ENCODE results near the gene PRKCH. TPM values are rescaled to one million over a fixed set of nuclear protein-coding genes. Genes with fewer than 3 reads are reported as not detected.
A peak's percentile ranks its signal among the peaks of the same experiment; 100 is the strongest.

The PRKCH gene
- total and polyA plus RNA-seq, 4 experiments from 2014 or later: 246 to 284 (median 249) TPM

DNA sequence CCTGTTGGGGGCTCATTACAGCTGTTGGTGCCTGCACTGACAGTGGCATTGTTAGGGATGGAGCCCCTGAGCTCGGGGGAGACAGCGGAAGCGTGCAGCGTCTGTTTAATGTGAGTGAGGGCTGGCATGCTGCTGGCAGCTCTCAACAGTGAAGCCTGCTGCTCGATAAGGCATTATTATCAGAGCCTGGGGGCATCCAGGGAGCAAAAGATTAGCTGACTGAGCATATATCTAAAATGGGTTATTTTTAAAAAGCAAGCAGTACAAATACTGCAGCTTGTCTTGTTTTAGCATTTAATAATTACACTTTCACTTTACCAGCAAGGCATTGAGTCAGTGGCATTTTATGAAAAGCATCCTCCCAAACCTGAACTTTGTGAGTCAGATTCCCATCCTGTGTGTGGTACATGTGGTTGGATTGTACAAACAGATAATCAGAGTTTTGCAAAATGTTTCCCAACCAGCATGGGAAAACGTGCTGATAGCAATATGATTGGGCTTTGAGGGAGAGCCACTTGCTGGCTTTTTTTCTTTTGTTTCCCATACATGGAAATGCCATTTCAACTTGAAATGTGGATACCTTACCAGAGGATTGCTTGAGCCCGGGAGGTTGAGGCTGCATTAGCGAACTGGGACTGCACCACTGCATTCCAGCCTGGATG, 150.8 kb downstream of the PRKCH start:
- H3K9me3 Mint-ChIP-seq: peaks cover 0 to 3% (median 0%) of the 10 kb centered on the region in 8 donors
- peak overlapping the region; percentile 76 to 91 (median 88) for H3K4me3 Mint-ChIP-seq
- intact Hi-C loops (cut with micrococcal nuclease): no loop called here
- POLR2A ChIA-PET (ENCODE audit: partially characterized antibody): interaction anchor here (0.6 to 2.4 kb wide), 23 partner anchors 10 to 290 kb away, joined by 3 to 10 read pairs (median 4); partner anchors contain the start of genes PRKCH and SNAPC1
- peaks cover 98% of the 10 kb centered on the region for H3K4me1 ChIP-seq (ENCODE audit: insufficient read depth, low read length)
- peaks cover 11% of the 10 kb centered on the region for H3K36me3 ChIP-seq (ENCODE audit: insufficient read depth, low read length)
- no peaks in the 10 kb centered on the region for H3K27me3 ChIP-seq (ENCODE audit: insufficient read depth, low read length)
- peak overlapping the region; percentile 66 for H3K27ac ChIP-seq (ENCODE audit: low read depth, low read length)
- H3K4me1 Mint-ChIP-seq: peaks cover 78 to 97% (median 90%) of the 10 kb centered on the region in 4 donors
- peak overlapping the region; percentile 25 to 49 for H3K4me3 ChIP-seq (ENCODE audit: low read length in 2 of 2)
- CTCF ChIA-PET (ENCODE audit: partially characterized antibody): interaction anchor here (0.7 to 5.5 kb wide), 9 partner anchors 11 to 365 kb away, joined by 3 to 37 read pairs (median 3); no protein-coding TSS in a partner anchor
- peaks cover 16 to 63% of the 10 kb centered on the region in 2 donors for H3K36me3 Mint-ChIP-seq
- DNase-seq: peak; percentile 55 to 84 (median 59)
- H3K27ac Mint-ChIP-seq: peak overlapping the region; percentile 87 to 100 (median 97)
- H3K27me3 Mint-ChIP-seq: no peaks in the 10 kb centered on the region
- no peaks in the 10 kb centered on the region for H3K9me3 ChIP-seq (ENCODE audit: control insufficient read depth in 1 of 2, low read length in 2 of 2)

DNA sequence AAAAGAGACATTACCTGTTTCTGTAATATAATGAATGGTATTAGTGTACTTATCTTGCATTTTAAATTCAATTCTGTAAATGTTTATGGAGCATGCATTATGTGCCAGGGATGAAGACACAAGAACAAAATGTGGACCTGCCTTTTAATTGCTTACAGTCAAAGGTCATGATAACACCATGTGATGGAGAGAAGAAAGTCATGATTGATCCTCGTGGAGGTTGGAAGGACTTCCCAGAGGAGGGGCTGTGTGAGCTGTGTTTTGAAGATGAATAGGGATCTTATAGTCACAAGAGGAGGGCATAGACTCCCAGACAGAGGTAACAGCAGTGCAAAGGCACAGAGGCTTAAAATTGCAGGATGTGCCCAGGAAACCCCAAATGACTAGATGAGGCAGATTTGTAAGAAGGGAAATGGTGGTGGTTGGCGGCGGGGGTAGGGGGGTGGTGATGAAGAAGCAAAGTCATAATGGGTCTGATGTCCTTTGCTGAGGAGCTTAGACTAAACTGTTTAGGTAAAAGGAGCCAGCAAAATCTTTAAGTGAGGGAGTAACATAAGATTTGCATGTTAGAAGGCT, 151.5 kb downstream of the PRKCH start:
- H3K36me3 Mint-ChIP-seq: peaks cover 13 to 60% of the 10 kb centered on the region in 2 donors
- peaks cover 0 to 3% (median 0%) of the 10 kb centered on the region in 8 donors for H3K9me3 Mint-ChIP-seq
- POLR2A ChIA-PET (ENCODE audit: partially characterized antibody): interaction anchor here (0.6 to 2.4 kb wide), 11 partner anchors 18 to 289 kb away, joined by 3 to 10 read pairs (median 5); partner anchors contain the start of genes HIF1A, PRKCH and SNAPC1

DNA sequence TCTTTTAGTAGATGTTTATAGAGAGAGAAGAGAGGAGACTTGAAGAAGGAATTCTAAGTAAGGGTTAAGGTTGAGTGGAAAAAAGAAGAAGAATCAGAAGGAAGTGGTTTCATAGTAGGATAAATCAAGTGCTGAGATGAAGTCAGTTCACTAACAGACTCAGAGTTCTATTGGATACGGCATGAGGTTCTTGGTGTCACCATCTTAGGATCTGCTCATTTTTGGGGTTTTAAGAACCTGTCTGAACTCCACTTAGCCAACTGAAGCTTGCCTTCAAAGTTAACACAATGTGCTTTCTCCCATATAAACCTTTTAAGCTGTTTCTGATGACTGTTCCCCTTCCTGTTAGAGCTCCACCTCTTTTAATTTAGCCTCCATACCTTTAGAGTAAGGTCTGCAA, 152.6 kb downstream of the PRKCH start:
- Mint-ChIP-seq H3K27me3 (no peaks in the 10 kb centered on the region), H3K4me1 (peaks cover 78 to 97% (median 92%) of the 10 kb centered on the region in 4 donors), H3K36me3 (peaks cover 16 to 54% of the 10 kb centered on the region in 2 donors), H3K9me3 (peaks cover 0 to 3% (median 0%) of the 10 kb centered on the region in 8 donors), H3K27ac (peak overlapping the region; percentile 87 to 100 (median 95)), H3K4me3 (peak overlapping the region in 7 of 8 donors; percentile 18 to 81 (median 60))
- Histone ChIP-seq H3K4me1 (ENCODE audit: insufficient read depth, low read length) (peaks cover 98% of the 10 kb centered on the region), H3K4me3 (ENCODE audit: low read length in 2 of 2) (no peak overlapping the region), H3K36me3 (ENCODE audit: insufficient read depth, low read length) (peaks cover 5% of the 10 kb centered on the region), H3K9me3 (ENCODE audit: control insufficient read depth in 1 of 2, low read length in 2 of 2) (no peaks in the 10 kb centered on the region), H3K27ac (ENCODE audit: low read depth, low read length) (peak overlapping the region; percentile 66), H3K27me3 (ENCODE audit: insufficient read depth, low read length) (no peaks in the 10 kb centered on the region)
- ChIA-PET CTCF (ENCODE audit: partially characterized antibody) (interaction anchor here (0.7 to 7.3 kb wide), 11 partner anchors 10 to 364 kb away, joined by 3 to 66 read pairs (median 5); no protein-coding TSS in a partner anchor), POLR2A (ENCODE audit: partially characterized antibody) (interaction anchor here (1.0 to 8.5 kb wide), 6 partner anchors 13 to 288 kb away, joined by 3 to 81 read pairs (median 7); partner anchors contain the start of genes PRKCH and SNAPC1)
- peak in 1 of 5 donors; percentile 36 for DNase-seq
- intact Hi-C loops (cut with micrococcal nuclease): no loop called here

More for the DNA sequence above, 151.5 kb downstream of the PRKCH start:
- DNase-seq: peak; percentile 60 to 81 (median 65)
- CTCF ChIA-PET (ENCODE audit: partially characterized antibody): interaction anchor here (5.5 to 7.3 kb wide), 3 partner anchors 12 to 257 kb away, joined by 37 to 66 read pairs (median 44); no protein-coding TSS in a partner anchor
- H3K27ac Mint-ChIP-seq: peak overlapping the region; percentile 87 to 100 (median 97)
- peak overlapping the region; percentile 66 for H3K27ac ChIP-seq (ENCODE audit: low read depth, low read length)
- no peaks in the 10 kb centered on the region for H3K27me3 ChIP-seq (ENCODE audit: insufficient read depth, low read length)
- H3K4me3 ChIP-seq (ENCODE audit: low read length in 2 of 2): peak overlapping the region; percentile 25 to 49
- H3K36me3 ChIP-seq (ENCODE audit: insufficient read depth, low read length): peaks cover 5% of the 10 kb centered on the region
- H3K9me3 ChIP-seq (ENCODE audit: control insufficient read depth in 1 of 2, low read length in 2 of 2): no peaks in the 10 kb centered on the region
- peaks cover 76 to 97% (median 90%) of the 10 kb centered on the region in 4 donors for H3K4me1 Mint-ChIP-seq
- H3K4me1 ChIP-seq (ENCODE audit: insufficient read depth, low read length): peaks cover 98% of the 10 kb centered on the region
- H3K27me3 Mint-ChIP-seq: no peaks in the 10 kb centered on the region
- peak overlapping the region; percentile 76 to 91 (median 88) for H3K4me3 Mint-ChIP-seq
- intact Hi-C loops (cut with micrococcal nuclease): no loop called here

DNA sequence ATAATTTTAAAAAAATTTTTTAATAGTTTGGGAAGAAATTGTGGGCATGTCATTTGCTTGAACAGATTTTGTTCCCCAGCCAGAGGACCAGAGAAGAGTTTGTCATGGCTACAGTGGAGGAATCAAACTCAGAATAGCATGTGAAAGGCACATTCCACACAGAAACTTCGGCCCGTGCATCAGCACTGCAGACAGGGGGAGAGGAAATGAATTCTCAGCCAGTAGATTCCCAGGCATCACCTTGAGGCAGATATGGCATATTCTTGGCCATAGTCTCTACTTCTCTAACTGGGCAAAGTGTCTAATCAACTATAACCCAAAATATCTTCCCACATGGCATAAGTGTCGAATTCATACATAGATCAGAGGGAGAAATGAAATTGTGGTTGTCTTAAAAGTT, 153.3 kb downstream of the PRKCH start:
- peaks cover 98% of the 10 kb centered on the region for H3K4me1 ChIP-seq (ENCODE audit: insufficient read depth, low read length)
- peak overlapping the region in 4 of 8 donors; percentile 19 to 81 (median 55) for H3K4me3 Mint-ChIP-seq
- H3K9me3 ChIP-seq (ENCODE audit: control insufficient read depth in 1 of 2, low read length in 2 of 2): no peaks in the 10 kb centered on the region
- DNase-seq: no peak
- H3K9me3 Mint-ChIP-seq: peaks cover 0 to 3% (median 0%) of the 10 kb centered on the region in 8 donors
- H3K4me1 Mint-ChIP-seq: peaks cover 78 to 97% (median 92%) of the 10 kb centered on the region in 4 donors
- H3K27ac Mint-ChIP-seq: peak overlapping the region; percentile 87 to 100 (median 93)
- peaks cover 18 to 52% of the 10 kb centered on the region in 2 donors for H3K36me3 Mint-ChIP-seq
- POLR2A ChIA-PET (ENCODE audit: partially characterized antibody): interaction anchor here (0.7 to 8.5 kb wide), 10 partner anchors 14 to 287 kb away, joined by 3 to 81 read pairs (median 6); partner anchors contain the start of genes PRKCH and SNAPC1
- intact Hi-C loops (cut with micrococcal nuclease): loop anchor here (5.0 kb wide), 2 partner anchors 243 to 363 kb away; no protein-coding TSS in a partner anchor
- no peaks in the 10 kb centered on the region for H3K27me3 Mint-ChIP-seq
- H3K27ac ChIP-seq (ENCODE audit: low read depth, low read length): peak overlapping the region; percentile 87
- peaks cover 5% of the 10 kb centered on the region for H3K36me3 ChIP-seq (ENCODE audit: insufficient read depth, low read length)
- no peak overlapping the region for H3K4me3 ChIP-seq (ENCODE audit: low read length in 2 of 2)
- CTCF ChIA-PET (ENCODE audit: partially characterized antibody): interaction anchor here (0.9 to 9.9 kb wide), 21 partner anchors 9 to 363 kb away, joined by 3 to 106 read pairs (median 5); partner anchors contain the start of gene SNAPC1
- H3K27me3 ChIP-seq (ENCODE audit: insufficient read depth, low read length): no peaks in the 10 kb centered on the region

DNA sequence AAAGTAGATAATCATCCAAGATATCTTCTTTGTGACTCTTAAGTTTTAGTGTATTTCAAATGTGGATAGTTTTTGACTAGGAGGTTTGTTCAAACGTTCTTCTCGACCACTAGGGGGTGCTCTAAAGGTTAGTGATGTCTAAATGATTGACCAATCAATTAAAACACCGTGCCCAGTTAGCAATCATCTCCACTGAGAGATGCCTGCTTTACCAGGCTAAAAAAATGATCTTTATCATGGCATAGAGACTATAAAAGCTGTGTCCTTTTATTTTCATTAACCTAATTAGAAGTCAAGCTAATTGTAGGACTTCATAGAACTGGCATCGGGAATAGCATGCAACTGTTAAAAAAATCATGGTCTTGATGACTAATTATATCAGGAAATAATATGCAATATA, 153.9 kb downstream of the PRKCH start:
- peak overlapping the region in 6 of 8 donors; percentile 25 to 81 (median 48) for H3K4me3 Mint-ChIP-seq
- peak overlapping the region; percentile 87 for H3K27ac ChIP-seq (ENCODE audit: low read depth, low read length)
- POLR2A ChIA-PET (ENCODE audit: partially characterized antibody): interaction anchor here (0.7 to 8.5 kb wide), 20 partner anchors 14 to 287 kb away, joined by 3 to 81 read pairs (median 10); partner anchors contain the start of genes HIF1A and SNAPC1

DNA sequence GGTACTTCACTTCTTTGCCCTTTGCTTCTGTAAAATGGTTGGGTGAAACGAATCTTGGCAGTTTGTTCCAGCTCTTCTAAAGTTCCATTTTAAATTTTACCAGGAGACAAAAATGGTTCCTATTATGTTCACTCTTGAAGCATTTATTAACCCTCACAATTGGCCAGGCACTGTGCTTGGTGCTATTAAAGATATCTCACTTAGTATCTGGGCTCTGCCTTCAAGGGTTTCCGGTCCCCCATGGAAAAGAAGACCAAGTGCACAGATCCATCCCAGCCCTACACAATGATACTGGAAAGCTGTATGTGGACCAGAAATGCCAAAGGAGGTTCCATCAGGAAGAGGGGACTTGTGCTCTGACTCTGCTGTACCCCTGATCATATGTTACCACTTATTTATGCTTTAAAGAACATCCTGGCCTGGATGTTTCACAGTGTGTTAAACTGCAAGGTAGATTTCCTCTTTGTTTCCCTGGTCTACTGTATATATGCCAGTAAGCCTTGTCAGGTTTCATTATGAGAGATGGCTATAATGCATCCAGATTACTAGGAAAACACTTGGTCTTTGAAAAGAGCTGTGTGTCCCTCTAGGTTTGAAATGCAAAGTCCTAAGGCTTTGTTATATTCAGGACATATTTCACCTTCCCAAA, 154.8 kb downstream of the PRKCH start:
- Mint-ChIP-seq H3K27ac (peak overlapping the region; percentile 87 to 100 (median 100)), H3K36me3 (peaks cover 19 to 50% of the 10 kb centered on the region in 2 donors), H3K27me3 (no peaks in the 10 kb centered on the region), H3K9me3 (peaks cover 0 to 3% (median 0%) of the 10 kb centered on the region in 8 donors), H3K4me1 (peaks cover 73 to 97% (median 92%) of the 10 kb centered on the region in 4 donors), H3K4me3 (peak overlapping the region; percentile 46 to 81 (median 72))
- peaks cover 12% of the 10 kb centered on the region for H3K36me3 ChIP-seq (ENCODE audit: insufficient read depth, low read length)
- ChIA-PET POLR2A (ENCODE audit: partially characterized antibody) (interaction anchor here (0.8 to 8.5 kb wide), 29 partner anchors 14 to 286 kb away, joined by 3 to 81 read pairs (median 5); partner anchors contain the start of genes HIF1A, PRKCH and SNAPC1), CTCF (ENCODE audit: partially characterized antibody) (interaction anchor here (0.6 to 9.9 kb wide), 36 partner anchors 8 to 365 kb away, joined by 3 to 106 read pairs (median 4); partner anchors contain the start of genes HIF1A and SNAPC1)
- no peak for DNase-seq
- intact Hi-C loops (cut with micrococcal nuclease): loop anchor here (1.0 to 5.0 kb wide), 9 partner anchors 15 to 1227 kb away; partner anchors contain the start of genes HIF1A, PPM1A and SNAPC1
- H3K4me3 ChIP-seq (ENCODE audit: low read length in 2 of 2): peak overlapping the region in 1 of 2 donors; percentile 51
- peaks cover 98% of the 10 kb centered on the region for H3K4me1 ChIP-seq (ENCODE audit: insufficient read depth, low read length)
- H3K27me3 ChIP-seq (ENCODE audit: insufficient read depth, low read length): no peaks in the 10 kb centered on the region
- H3K27ac ChIP-seq (ENCODE audit: low read depth, low read length): peak overlapping the region; percentile 87
- no peaks in the 10 kb centered on the region for H3K9me3 ChIP-seq (ENCODE audit: control insufficient read depth in 1 of 2, low read length in 2 of 2)

More for the DNA sequence above, 153.9 kb downstream of the PRKCH start:
- Histone ChIP-seq H3K36me3 (ENCODE audit: insufficient read depth, low read length) (peaks cover 8% of the 10 kb centered on the region), H3K4me1 (ENCODE audit: insufficient read depth, low read length) (peaks cover 98% of the 10 kb centered on the region), H3K4me3 (ENCODE audit: low read length in 2 of 2) (no peak overlapping the region), H3K27me3 (ENCODE audit: insufficient read depth, low read length) (no peaks in the 10 kb centered on the region), H3K9me3 (ENCODE audit: control insufficient read depth in 1 of 2, low read length in 2 of 2) (no peaks in the 10 kb centered on the region)
- CTCF ChIA-PET (ENCODE audit: partially characterized antibody): interaction anchor here (0.6 to 9.9 kb wide), 36 partner anchors 8 to 363 kb away, joined by 3 to 106 read pairs (median 4); partner anchors contain the start of genes HIF1A and SNAPC1
- peak in 3 of 5 donors; percentile 38 to 52 (median 40) for DNase-seq
- peak overlapping the region; percentile 87 to 100 (median 93) for H3K27ac Mint-ChIP-seq
- H3K9me3 Mint-ChIP-seq: peaks cover 0 to 3% (median 0%) of the 10 kb centered on the region in 8 donors
- intact Hi-C loops (cut with micrococcal nuclease): loop anchor here (5.0 kb wide), 2 partner anchors 242 to 362 kb away; no protein-coding TSS in a partner anchor
- H3K36me3 Mint-ChIP-seq: peaks cover 13 to 50% of the 10 kb centered on the region in 2 donors
- peaks cover 76 to 97% (median 92%) of the 10 kb centered on the region in 4 donors for H3K4me1 Mint-ChIP-seq
- H3K27me3 Mint-ChIP-seq: no peaks in the 10 kb centered on the region

All from CD4-positive, alpha-beta memory T cell (primary cell).